Measurements from ENCODE around the gene EXOC4.
"Not testable (repeated sequence)": the region's sequence is repeated elsewhere in the genome, so short reads cannot be mapped to it uniquely, and the experiment has no call there.

EXOC4 gene

GRCh38 chr7:133252858-133253518 lies at the start of gene EXOC4:
Gene EXOC4, plus strand, starts transcription at chr7:133253078.
- DNase-seq, result peak; percentile 81

- no peak for DNase-seq
Observed at GRCh38 chr7:133203490-133203889, 49.4 kb upstream of the EXOC4 start.

GRCh38 chr7:133207687-133208086 lies 45.2 kb upstream of the EXOC4 start:
- no peak for DNase-seq

- DNase-seq, result not testable (repeated sequence)
Observed at GRCh38 chr7:133210817-133211216, 42.1 kb upstream of the EXOC4 start.

GRCh38 chr7:133213772-133214171 lies 39.1 kb upstream of the EXOC4 start:
- DNase-seq, result not testable (repeated sequence)

GRCh38 chr7:133217773-133218172 lies 35.1 kb upstream of the EXOC4 start:
- no peak for DNase-seq

- DNase-seq, result no peak
Observed at GRCh38 chr7:133230591-133231194, 22.2 kb upstream of the EXOC4 start.

GRCh38 chr7:133233142-133233541 lies 19.7 kb upstream of the EXOC4 start:
- no peak for DNase-seq

- DNase-seq, result no peak
Observed at GRCh38 chr7:133234961-133235875, 17.7 kb upstream of the EXOC4 start.

GRCh38 chr7:133237545-133237944 lies 15.3 kb upstream of the EXOC4 start:
- no peak for DNase-seq

GRCh38 chr7:133240302-133240701 lies 12.6 kb upstream of the EXOC4 start:
- no peak for DNase-seq

- no peak for DNase-seq
Observed at GRCh38 chr7:133246558-133246957, 6.3 kb upstream of the EXOC4 start.

GRCh38 chr7:133248901-133249300 lies 4.0 kb upstream of the EXOC4 start:
- no peak for DNase-seq

- no peak for DNase-seq
Observed at GRCh38 chr7:133252506-133252857, 396 bp upstream of the EXOC4 start.

- no peak for DNase-seq
Observed at GRCh38 chr7:133253519-133253875, 619 bp downstream of the EXOC4 start.

GRCh38 chr7:133255486-133255885 lies 2.6 kb downstream of the EXOC4 start:
- no peak for DNase-seq

GRCh38 chr7:133258174-133258573 lies 5.3 kb downstream of the EXOC4 start:
- DNase-seq, result no peak

GRCh38 chr7:133265821-133266220 lies 12.9 kb downstream of the EXOC4 start:
- DNase-seq, result no peak

- DNase-seq, result no peak
Observed at GRCh38 chr7:133268355-133268754, 15.5 kb downstream of the EXOC4 start.

GRCh38 chr7:133272336-133272735 lies 19.5 kb downstream of the EXOC4 start:
- DNase-seq, result no peak

GRCh38 chr7:133273227-133273626 lies 20.3 kb downstream of the EXOC4 start:
- DNase-seq, result no peak

- DNase-seq, result no peak
Observed at GRCh38 chr7:133274265-133274664, 21.4 kb downstream of the EXOC4 start.

- no peak for DNase-seq
Observed at GRCh38 chr7:133275008-133275407, 22.1 kb downstream of the EXOC4 start.

All from SIG-M5 (cell line).